ENCODE measurements around the gene MICAL2. TPM values are rescaled to one million over a fixed set of nuclear protein-coding genes. Genes with fewer than 3 reads are reported as not detected.

MICAL2 gene
- total RNA-seq, 1 donor from 2014 or later: 367 TPM

GRCh38 chr11:12075822-12076821 lies 34.3 kb upstream of the MICAL2 start:
- no peaks in the 10 kb centered on the region for H3K36me3 ChIP-seq (ENCODE audit: control insufficient read depth, insufficient read depth, low read length)
- no peak overlapping the region for H3K4me3 ChIP-seq (ENCODE audit: low read depth, low read length)
- DNase-seq (ENCODE audit: low read depth): peak; percentile 99
- no peaks in the 10 kb centered on the region for H3K27me3 ChIP-seq (ENCODE audit: control insufficient read depth, insufficient read depth, low read length)
- TF ChIP-seq CTCF (IDR thresholded peaks at IDR 0.05; ENCODE audit: insufficient read depth, low read length, poor library complexity, severe bottlenecking): no peak

- no peak for TF ChIP-seq CTCF (IDR thresholded peaks at IDR 0.05; ENCODE audit: insufficient read depth, low read length, poor library complexity, severe bottlenecking)
- no peaks in the 10 kb centered on the region for H3K27me3 ChIP-seq (ENCODE audit: control insufficient read depth, insufficient read depth, low read length)
- DNase-seq (ENCODE audit: low read depth): no peak
- H3K36me3 ChIP-seq (ENCODE audit: control insufficient read depth, insufficient read depth, low read length): no peaks in the 10 kb centered on the region
- H3K4me3 ChIP-seq (ENCODE audit: low read depth, low read length): no peak overlapping the region
Measured at GRCh38 chr11:12076840-12077534, 33.4 kb upstream of the MICAL2 start.

- Histone ChIP-seq H3K4me3 (ENCODE audit: low read depth, low read length) (no peak overlapping the region), H3K27me3 (ENCODE audit: control insufficient read depth, insufficient read depth, low read length) (no peaks in the 10 kb centered on the region), H3K36me3 (ENCODE audit: control insufficient read depth, insufficient read depth, low read length) (no peaks in the 10 kb centered on the region)
- TF ChIP-seq CTCF (IDR thresholded peaks at IDR 0.05; ENCODE audit: insufficient read depth, low read length, poor library complexity, severe bottlenecking): no peak
- DNase-seq (ENCODE audit: low read depth): no peak
Measured at GRCh38 chr11:12077535-12078280, 32.7 kb upstream of the MICAL2 start.

GRCh38 chr11:12079726-12080556 lies 30.4 kb upstream of the MICAL2 start:
- DNase-seq (ENCODE audit: low read depth): peak; percentile 98
- H3K4me3 ChIP-seq (ENCODE audit: low read depth, low read length): no peak overlapping the region
- no peaks in the 10 kb centered on the region for H3K36me3 ChIP-seq (ENCODE audit: control insufficient read depth, insufficient read depth, low read length)
- H3K27me3 ChIP-seq (ENCODE audit: control insufficient read depth, insufficient read depth, low read length): no peaks in the 10 kb centered on the region
- TF ChIP-seq CTCF (IDR thresholded peaks at IDR 0.05; ENCODE audit: insufficient read depth, low read length, poor library complexity, severe bottlenecking): no peak

GRCh38 chr11:12083380-12083779 lies 27.0 kb upstream of the MICAL2 start:
- TF ChIP-seq CTCF (IDR thresholded peaks at IDR 0.05; ENCODE audit: insufficient read depth, low read length, poor library complexity, severe bottlenecking): peak; percentile 16
- no peak for DNase-seq (ENCODE audit: low read depth)
- Histone ChIP-seq H3K4me3 (ENCODE audit: low read depth, low read length) (no peak overlapping the region), H3K27me3 (ENCODE audit: control insufficient read depth, insufficient read depth, low read length) (no peaks in the 10 kb centered on the region), H3K36me3 (ENCODE audit: control insufficient read depth, insufficient read depth, low read length) (no peaks in the 10 kb centered on the region)
